Duodenal mucosa (tissue), 2 donors: ENCODE results near the gene TOPORS.
"Not testable (repeated sequence)": the region's sequence is repeated elsewhere in the genome, so short reads cannot be mapped to it uniquely, and the experiment has no call there.

ENCODE experiments used
- H3K27ac ChIP-seq: one replicate; pipeline ENCODE4 v1.7.0; 2013; ENCODE audit warnings: low read depth, low read length
- H3K27me3 ChIP-seq, 2 donors: one replicate each; pipeline ENCODE4 v1.7.0; 2013; ENCODE audit warnings: low read length in 2 of 2, control low read depth in 1 of 2; ENCODE audit not compliant: insufficient read depth in 2 of 2, control insufficient read depth in 1 of 2
- H3K36me3 ChIP-seq, 2 donors: one replicate each; pipeline ENCODE4 v1.7.0; 2013; ENCODE audit warnings: low read length in 2 of 2, control low read depth in 1 of 2; ENCODE audit not compliant: insufficient read depth in 2 of 2, control insufficient read depth in 1 of 2
- H3K4me1 ChIP-seq, 2 donors: one replicate each; pipeline ENCODE4 v1.7.0; 2013; ENCODE audit warnings: low read length in 2 of 2, control low read depth in 1 of 2; ENCODE audit not compliant: insufficient read depth in 2 of 2, control insufficient read depth in 1 of 2
- H3K4me3 ChIP-seq, 2 donors: one replicate each; pipeline ENCODE4 v1.7.0; 2013; ENCODE audit warnings: low read length in 2 of 2, low read depth in 1 of 2
- H3K9ac ChIP-seq, 2 donors: one replicate each; pipeline ENCODE4 v1.7.0; 2013; ENCODE audit warnings: low read length in 2 of 2, low read depth in 1 of 2
- H3K9me3 ChIP-seq, 2 donors: one replicate each; pipeline ENCODE4 v1.7.0; 2013; ENCODE audit warnings: low read length in 2 of 2, control low read depth in 1 of 2; ENCODE audit not compliant: control insufficient read depth in 1 of 2

TOPORS gene

GRCh38 chr9:32552172-32552872 is at the start of gene TOPORS, which contains the start of gene SMIM27:
Gene TOPORS (minus strand): TSS chr9:32552586. CDS start chr9:32552436, 150 bp downstream.
Gene SMIM27 (plus strand): TSS chr9:32552327. CDS start chr9:32552435, 108 bp downstream.
- Histone ChIP-seq H3K4me1 (peaks cover 6 to 10% of the 10 kb centered on the region in 2 donors), H3K9ac (peak within 1 kb of the TSS; percentile 76 to 81), H3K36me3 (no peaks in the 10 kb centered on the region), H3K4me3 (peak within 1 kb of the TSS; percentile 91 to 94), H3K27me3 (no peaks in the 10 kb centered on the region), H3K27ac (peak within 1 kb of the TSS; percentile 91), H3K9me3 (no peaks in the 10 kb centered on the region)

GRCh38 chr9:32599021-32599420 is 46.6 kb upstream of the TOPORS start:
- H3K4me1 ChIP-seq, H3K27ac ChIP-seq, H3K9me3 ChIP-seq, H3K4me3 ChIP-seq, H3K9ac ChIP-seq, H3K36me3 ChIP-seq, H3K27me3 ChIP-seq: not testable (repeated sequence)

- Histone ChIP-seq H3K4me3 (no peak overlapping the region), H3K9me3 (no peaks in the 10 kb centered on the region), H3K9ac (no peak overlapping the region), H3K36me3 (no peaks in the 10 kb centered on the region), H3K27me3 (no peaks in the 10 kb centered on the region), H3K27ac (no peak overlapping the region), H3K4me1 (no peaks in the 10 kb centered on the region)
These were observed 44.5 kb upstream of the TOPORS start for GRCh38 chr9:32596936-32597335.

- Histone ChIP-seq H3K9me3 (no peaks in the 10 kb centered on the region), H3K27me3 (no peaks in the 10 kb centered on the region), H3K9ac (no peak overlapping the region), H3K27ac (no peak overlapping the region), H3K36me3 (no peaks in the 10 kb centered on the region), H3K4me3 (no peak overlapping the region), H3K4me1 (no peaks in the 10 kb centered on the region)
These were observed 43.9 kb upstream of the TOPORS start for GRCh38 chr9:32596096-32596865.

- no peaks in the 10 kb centered on the region for H3K4me1 ChIP-seq
- H3K36me3 ChIP-seq: no peaks in the 10 kb centered on the region
- no peak overlapping the region for H3K9ac ChIP-seq
- H3K9me3 ChIP-seq: no peaks in the 10 kb centered on the region
- no peaks in the 10 kb centered on the region for H3K27me3 ChIP-seq
- H3K4me3 ChIP-seq: no peak overlapping the region
- H3K27ac ChIP-seq: no peak overlapping the region
These were observed 38.5 kb upstream of the TOPORS start for GRCh38 chr9:32590898-32591297.

GRCh38 chr9:32590476-32590875 is 38.1 kb upstream of the TOPORS start:
- Histone ChIP-seq H3K4me3 (no peak overlapping the region), H3K27ac (no peak overlapping the region), H3K9ac (no peak overlapping the region), H3K9me3 (no peaks in the 10 kb centered on the region), H3K4me1 (no peaks in the 10 kb centered on the region), H3K27me3 (no peaks in the 10 kb centered on the region), H3K36me3 (no peaks in the 10 kb centered on the region)

- Histone ChIP-seq H3K9ac (no peak overlapping the region), H3K27ac (no peak overlapping the region), H3K36me3 (no peaks in the 10 kb centered on the region), H3K4me3 (no peak overlapping the region), H3K9me3 (no peaks in the 10 kb centered on the region), H3K4me1 (no peaks in the 10 kb centered on the region), H3K27me3 (no peaks in the 10 kb centered on the region)
These were observed 36.8 kb upstream of the TOPORS start for GRCh38 chr9:32589083-32589723.

GRCh38 chr9:32587901-32588300 is 35.5 kb upstream of the TOPORS start:
- no peak overlapping the region for H3K27ac ChIP-seq
- H3K27me3 ChIP-seq: no peaks in the 10 kb centered on the region
- no peak overlapping the region for H3K4me3 ChIP-seq
- H3K36me3 ChIP-seq: no peaks in the 10 kb centered on the region
- H3K9ac ChIP-seq: no peak overlapping the region
- no peaks in the 10 kb centered on the region for H3K9me3 ChIP-seq
- H3K4me1 ChIP-seq: no peaks in the 10 kb centered on the region

GRCh38 chr9:32584784-32585183 is 32.4 kb upstream of the TOPORS start:
- no peaks in the 10 kb centered on the region for H3K36me3 ChIP-seq
- H3K4me3 ChIP-seq: no peak overlapping the region
- H3K27ac ChIP-seq: no peak overlapping the region
- no peaks in the 10 kb centered on the region for H3K27me3 ChIP-seq
- no peaks in the 10 kb centered on the region for H3K9me3 ChIP-seq
- no peak overlapping the region for H3K9ac ChIP-seq
- H3K4me1 ChIP-seq: no peaks in the 10 kb centered on the region

GRCh38 chr9:32581512-32582143 is 29.2 kb upstream of the TOPORS start:
- peaks cover 0 to 4% of the 10 kb centered on the region in 2 donors for H3K27me3 ChIP-seq

More at GRCh38 chr9:32581512-32582143, 29.2 kb upstream of the TOPORS start:
- Histone ChIP-seq H3K4me1 (no peaks in the 10 kb centered on the region), H3K4me3 (no peak overlapping the region), H3K9ac (no peak overlapping the region), H3K36me3 (no peaks in the 10 kb centered on the region), H3K9me3 (no peaks in the 10 kb centered on the region), H3K27ac (no peak overlapping the region)
